Activated T-cell treated with anti-CD3 and anti-CD28 coated beads, Interleukin-2, amount 50 U/mL, for 72 hours (primary cell): Measurements from ENCODE around the gene MNAT1. TPM values are rescaled to one million over a fixed set of nuclear protein-coding genes. Genes with fewer than 3 reads are reported as not detected.
A peak's percentile ranks its signal among the peaks of the same experiment; 100 is the strongest.
"Not testable (repeated sequence)": the region's sequence is repeated elsewhere in the genome, so short reads cannot be mapped to it uniquely, and the experiment has no call there.

Source experiments
- ATAC-seq, 2 donors: fragments of 150-1000 bp; cut with Tn5 transposase; replicated peaks in 1 of 2; 2 replicates each; pipeline ENCODE4 v1.10.0; 2021; ENCODE audit warnings: moderate library complexity in 2 of 2, mild to moderate bottlenecking in 1 of 2
- DNase-seq, 2 donors: peaks; one replicate each; pipeline ENCODE4 v3.0.0; 2021 to 2022; ENCODE audit warnings: mixed read lengths in 1 of 2
- H3K27ac Mint-ChIP-seq: one replicate; pipeline ENCODE4 v1.8.0; 2022; ENCODE audit warnings: mild to moderate bottlenecking, moderate library complexity, mixed read lengths
- H3K27me3 Mint-ChIP-seq: one replicate; pipeline ENCODE4 v1.8.0; 2022; ENCODE audit warnings: low read depth, mixed read lengths
- H3K36me3 Mint-ChIP-seq, 2 donors: one replicate each; pipeline ENCODE4 v1.8.0; 2022; ENCODE audit warnings: mixed read lengths in 2 of 2, mild to moderate bottlenecking in 1 of 2; ENCODE audit not compliant: insufficient read depth in 2 of 2
- H3K4me1 Mint-ChIP-seq: one replicate; pipeline ENCODE4 v1.8.0; 2022; ENCODE audit warnings: low read depth, mixed read lengths
- H3K4me3 Mint-ChIP-seq, 2 donors: one replicate each; pipeline ENCODE4 v1.8.0; 2022; ENCODE audit warnings: mild to moderate bottlenecking in 2 of 2, mixed read lengths in 2 of 2, moderate library complexity in 2 of 2
- H3K9me3 Mint-ChIP-seq, 2 donors: one replicate each; pipeline ENCODE4 v1.8.0; 2022; ENCODE audit warnings: mixed read lengths in 2 of 2
- total RNA-seq, 2 donors: library from RNA; stranded (reverse); gene quantifications; one replicate each; pipeline ENCODE4 v1.2.3, GENCODE V29; 2022

MNAT1 gene
- total RNA-seq, 2 donors from 2014 or later: 45.4 to 51.3 TPM

DNA sequence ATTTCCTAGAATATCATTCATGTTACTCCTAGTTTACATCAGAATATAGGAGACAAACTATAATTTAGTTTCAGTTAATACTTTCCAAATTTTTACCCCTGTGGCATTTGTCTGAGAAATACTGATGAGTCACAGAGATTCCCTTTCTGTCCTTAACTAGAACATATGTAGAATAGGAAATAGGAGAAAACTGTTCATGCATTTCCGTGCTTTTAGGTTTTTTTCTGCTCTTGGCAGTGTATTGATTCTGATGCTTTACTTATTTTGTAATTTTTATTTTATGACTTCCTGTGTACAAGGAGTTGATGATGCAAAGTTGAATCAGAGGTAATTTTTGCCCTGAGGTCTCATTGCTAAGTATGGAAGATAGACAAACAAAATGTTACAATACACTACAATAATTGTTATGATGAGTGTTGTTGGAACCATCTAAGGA lies 23.0 kb downstream of the MNAT1 start:
- no peak for DNase-seq
- Mint-ChIP-seq H3K36me3 (no peaks in the 10 kb centered on the region), H3K27me3 (peaks cover 12% of the 10 kb centered on the region), H3K9me3 (no peaks in the 10 kb centered on the region), H3K4me3 (no peak overlapping the region), H3K27ac (no peak overlapping the region), H3K4me1 (peaks cover 45% of the 10 kb centered on the region)
- no peak for ATAC-seq

DNA sequence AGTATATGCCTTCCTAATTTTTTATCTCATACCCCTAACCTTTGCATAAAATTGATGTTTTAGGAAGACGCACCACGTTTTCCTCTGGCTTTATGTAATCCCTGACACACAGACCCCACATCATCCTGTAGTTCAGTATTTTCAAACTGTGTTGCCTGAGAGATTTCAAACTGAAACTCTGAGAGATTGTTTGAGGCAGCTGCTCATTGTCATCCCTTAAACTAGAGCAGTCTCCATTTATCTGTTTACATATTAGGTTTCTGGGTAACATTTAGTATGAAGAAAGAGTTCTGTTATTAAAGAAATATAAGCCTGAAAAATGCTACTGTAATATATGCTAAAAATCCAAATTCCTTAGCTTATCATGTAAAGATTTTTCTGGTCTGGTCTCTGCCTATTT lies 24.3 kb downstream of the MNAT1 start:
- peaks cover 32% of the 10 kb centered on the region for H3K4me1 Mint-ChIP-seq
- ATAC-seq: no peak
- H3K27ac Mint-ChIP-seq: no peak overlapping the region
- no peaks in the 10 kb centered on the region for H3K9me3 Mint-ChIP-seq
- no peaks in the 10 kb centered on the region for H3K36me3 Mint-ChIP-seq
- peak overlapping the region; percentile 23 to 26 for H3K4me3 Mint-ChIP-seq
- H3K27me3 Mint-ChIP-seq: peaks cover 12% of the 10 kb centered on the region
- no peak for DNase-seq

DNA sequence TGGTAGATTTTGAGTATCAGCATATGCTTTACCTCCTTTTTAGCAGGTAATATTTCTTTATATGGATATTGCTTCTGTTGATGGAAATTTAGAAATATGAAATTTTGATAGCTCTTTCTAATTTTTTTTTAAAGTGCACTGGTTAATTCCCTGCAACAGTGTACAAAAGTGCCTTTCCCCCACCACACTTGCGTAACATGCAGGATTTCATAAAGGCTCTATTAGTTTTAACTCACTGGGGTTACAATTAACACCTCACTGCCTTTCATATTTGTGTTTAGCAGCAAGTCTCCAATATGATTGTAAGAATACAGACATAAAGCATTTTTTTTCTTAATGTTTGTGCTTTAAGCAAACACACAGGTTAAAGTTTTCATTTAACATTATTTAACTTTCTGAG lies 25.6 kb downstream of the MNAT1 start:
- Mint-ChIP-seq H3K4me1 (peaks cover 23% of the 10 kb centered on the region), H3K27me3 (peaks cover 12% of the 10 kb centered on the region), H3K27ac (no peak overlapping the region), H3K36me3 (no peaks in the 10 kb centered on the region), H3K4me3 (no peak overlapping the region), H3K9me3 (no peaks in the 10 kb centered on the region)
- ATAC-seq (no peak), DNase-seq (no peak)

DNA sequence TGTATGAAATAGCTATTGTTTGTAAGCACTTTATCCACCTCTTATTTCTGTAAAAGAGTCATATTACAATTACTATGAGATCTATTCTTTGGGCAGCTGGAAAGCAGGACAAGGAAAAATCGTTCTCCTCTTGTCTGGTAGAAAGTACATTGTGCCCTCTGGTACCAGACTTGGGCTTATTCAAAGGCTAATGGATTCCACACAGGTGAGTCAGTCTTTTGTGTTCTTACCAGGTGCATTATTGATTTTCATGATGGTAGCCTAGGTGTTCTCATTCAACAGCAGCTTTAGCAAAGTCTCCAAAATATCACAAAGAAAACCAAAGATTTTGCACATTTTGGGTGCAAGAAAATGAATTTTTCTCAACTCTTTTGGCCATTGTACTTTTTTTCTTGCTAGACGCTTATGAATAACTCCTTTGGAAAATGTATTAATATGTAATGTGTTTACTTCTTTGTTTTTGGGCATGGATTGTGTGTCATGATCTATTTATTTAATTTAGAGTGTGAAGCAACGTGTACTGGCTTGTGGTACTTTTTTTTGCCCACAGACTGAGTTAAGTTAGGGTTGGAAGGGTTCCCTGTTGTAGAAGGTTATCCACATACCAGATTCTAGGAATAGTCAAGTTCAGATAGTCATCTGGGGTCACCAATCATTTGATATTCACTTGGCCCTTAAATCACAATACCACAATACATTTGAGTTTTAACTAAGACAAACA lies 26.2 kb downstream of the MNAT1 start:
- H3K4me1 Mint-ChIP-seq: peaks cover 23% of the 10 kb centered on the region
- H3K4me3 Mint-ChIP-seq: no peak overlapping the region
- H3K27ac Mint-ChIP-seq: no peak overlapping the region
- ATAC-seq: no peak
- H3K27me3 Mint-ChIP-seq: peaks cover 11% of the 10 kb centered on the region
- no peaks in the 10 kb centered on the region for H3K36me3 Mint-ChIP-seq
- H3K9me3 Mint-ChIP-seq: no peaks in the 10 kb centered on the region
- no peak for DNase-seq

DNA sequence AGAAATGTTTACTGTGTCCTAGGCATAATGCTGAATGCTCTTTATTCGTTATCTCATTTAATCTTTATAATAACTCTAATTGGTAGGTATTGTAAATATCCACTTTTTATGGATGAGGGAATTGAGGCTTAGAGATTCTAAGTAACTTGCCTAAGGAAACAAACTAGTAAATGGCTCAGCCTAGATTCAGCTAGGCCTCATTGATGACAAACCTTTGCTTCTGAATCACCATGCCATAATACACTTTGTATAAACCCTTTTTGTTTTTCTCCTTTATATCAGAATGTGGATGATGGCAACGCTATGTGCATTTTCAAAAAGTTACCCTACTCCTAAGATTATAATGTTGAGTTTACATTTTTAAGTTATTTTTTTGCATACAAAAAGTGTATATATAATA lies 34.0 kb downstream of the MNAT1 start:
- Mint-ChIP-seq H3K9me3 (no peaks in the 10 kb centered on the region), H3K4me1 (no peaks in the 10 kb centered on the region), H3K4me3 (no peak overlapping the region), H3K27ac (no peak overlapping the region), H3K27me3 (no peaks in the 10 kb centered on the region), H3K36me3 (no peaks in the 10 kb centered on the region)
- DNase-seq (no peak), ATAC-seq (no peak)

- no peaks in the 10 kb centered on the region for H3K27me3 Mint-ChIP-seq
- DNase-seq: no peak
- no peak for ATAC-seq
- H3K9me3 Mint-ChIP-seq: no peaks in the 10 kb centered on the region
- H3K27ac Mint-ChIP-seq: no peak overlapping the region
- no peaks in the 10 kb centered on the region for H3K36me3 Mint-ChIP-seq
- no peak overlapping the region for H3K4me3 Mint-ChIP-seq
- no peaks in the 10 kb centered on the region for H3K4me1 Mint-ChIP-seq
These were observed 36.6 kb downstream of the MNAT1 start for GRCh38 chr14:60771117-60771516.

DNA sequence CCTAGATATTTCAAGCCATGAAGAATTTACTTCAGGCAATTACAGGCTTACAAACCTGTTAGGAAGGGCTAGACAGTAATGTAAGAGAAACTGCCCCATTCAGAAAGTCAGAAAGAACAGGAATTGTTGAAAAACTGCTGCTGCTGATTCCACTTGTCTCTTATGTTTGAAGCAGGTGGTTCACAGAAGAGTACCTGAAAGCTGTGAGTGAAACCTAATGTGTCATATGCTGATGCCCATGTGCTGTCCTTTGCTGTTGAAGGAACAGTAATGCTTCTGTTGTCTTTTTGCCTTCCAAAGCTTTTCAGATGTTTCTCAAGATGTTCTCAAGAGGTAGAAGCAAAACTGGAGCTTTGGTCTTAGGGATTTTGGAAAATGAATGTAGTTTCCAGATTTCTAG lies 39.0 kb downstream of the MNAT1 start:
- H3K9me3 Mint-ChIP-seq: no peaks in the 10 kb centered on the region
- ATAC-seq: no peak

GRCh38 chr14:60775296-60775695 lies 40.7 kb downstream of the MNAT1 start:
- H3K9me3 Mint-ChIP-seq: no peaks in the 10 kb centered on the region
- peaks cover 6% of the 10 kb centered on the region for H3K4me1 Mint-ChIP-seq
- DNase-seq (no peak), ATAC-seq (no peak)
- no peak overlapping the region for H3K27ac Mint-ChIP-seq
- H3K36me3 Mint-ChIP-seq: no peaks in the 10 kb centered on the region
- no peaks in the 10 kb centered on the region for H3K27me3 Mint-ChIP-seq
- no peak overlapping the region for H3K4me3 Mint-ChIP-seq

More for the DNA sequence above, 39.0 kb downstream of the MNAT1 start:
- no peak for DNase-seq
- Mint-ChIP-seq H3K27me3 (no peaks in the 10 kb centered on the region), H3K4me3 (no peak overlapping the region), H3K27ac (no peak overlapping the region), H3K4me1 (no peaks in the 10 kb centered on the region), H3K36me3 (no peaks in the 10 kb centered on the region)

GRCh38 chr14:60777856-60778578 lies 43.5 kb downstream of the MNAT1 start:
- Mint-ChIP-seq H3K4me1 (peaks cover 24% of the 10 kb centered on the region), H3K4me3 (no peak overlapping the region), H3K36me3 (no peaks in the 10 kb centered on the region), H3K27me3 (no peaks in the 10 kb centered on the region), H3K27ac (no peak overlapping the region), H3K9me3 (no peaks in the 10 kb centered on the region)
- ATAC-seq (peak in 1 of 2 donors; percentile 57), DNase-seq (no peak)

DNA sequence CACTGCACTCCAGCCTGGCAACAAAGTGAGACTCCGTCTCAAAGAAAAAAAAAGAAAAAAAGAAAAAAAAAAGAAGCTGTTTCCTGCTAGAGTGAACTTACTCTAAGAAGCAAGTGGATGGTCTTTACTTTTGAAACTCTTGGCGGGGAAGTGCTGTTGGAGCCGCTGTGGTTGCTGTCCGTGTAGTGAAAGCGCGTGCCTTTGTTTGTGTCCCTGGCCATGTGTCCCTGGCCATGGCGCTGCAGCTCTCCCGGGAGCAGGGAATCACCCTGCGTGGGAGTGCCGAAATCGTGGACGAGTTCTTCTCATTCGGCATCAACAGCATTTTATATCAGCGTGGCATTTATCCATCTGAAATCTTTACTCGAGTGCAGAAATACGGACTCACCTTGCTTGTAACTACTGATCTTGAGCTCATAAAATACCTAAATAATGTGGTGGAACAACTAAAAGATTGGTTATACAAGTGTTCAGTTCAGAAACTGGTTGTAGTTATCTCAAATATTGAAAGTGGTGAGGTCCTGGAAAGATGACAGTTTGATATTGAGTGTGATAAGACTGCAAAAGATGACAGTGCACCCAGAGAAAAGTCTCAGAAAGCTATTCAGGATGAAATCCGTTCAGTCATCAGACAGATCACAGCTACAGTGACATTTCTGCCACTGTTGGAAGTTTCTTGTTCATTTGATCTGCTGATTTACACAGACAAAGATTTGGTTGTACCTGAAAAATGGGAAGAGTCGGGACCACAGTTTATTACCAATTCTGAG lies 45.4 kb downstream of the MNAT1 start:
- not testable (repeated sequence) for H3K9me3 Mint-ChIP-seq, ATAC-seq, H3K4me3 Mint-ChIP-seq, H3K27ac Mint-ChIP-seq, DNase-seq, H3K27me3 Mint-ChIP-seq, H3K36me3 Mint-ChIP-seq
- H3K4me1 Mint-ChIP-seq: peaks cover 24% of the 10 kb centered on the region

GRCh38 chr14:60780558-60780957 lies 46.0 kb downstream of the MNAT1 start:
- DNase-seq: not testable (repeated sequence)

GRCh38 chr14:60786905-60787304 lies 52.3 kb downstream of the MNAT1 start:
- Mint-ChIP-seq H3K27me3 (no peaks in the 10 kb centered on the region), H3K4me1 (peaks cover 8% of the 10 kb centered on the region), H3K27ac (no peak overlapping the region), H3K4me3 (no peak overlapping the region), H3K36me3 (no peaks in the 10 kb centered on the region), H3K9me3 (no peaks in the 10 kb centered on the region)
- DNase-seq: no peak
- ATAC-seq: no peak

More at GRCh38 chr14:60780558-60780957, 46.0 kb downstream of the MNAT1 start:
- not testable (repeated sequence) for H3K36me3 Mint-ChIP-seq, H3K27ac Mint-ChIP-seq, H3K27me3 Mint-ChIP-seq, H3K9me3 Mint-ChIP-seq, H3K4me3 Mint-ChIP-seq
- peak; percentile 41 to 45 for ATAC-seq
- H3K4me1 Mint-ChIP-seq: peaks cover 24% of the 10 kb centered on the region

DNA sequence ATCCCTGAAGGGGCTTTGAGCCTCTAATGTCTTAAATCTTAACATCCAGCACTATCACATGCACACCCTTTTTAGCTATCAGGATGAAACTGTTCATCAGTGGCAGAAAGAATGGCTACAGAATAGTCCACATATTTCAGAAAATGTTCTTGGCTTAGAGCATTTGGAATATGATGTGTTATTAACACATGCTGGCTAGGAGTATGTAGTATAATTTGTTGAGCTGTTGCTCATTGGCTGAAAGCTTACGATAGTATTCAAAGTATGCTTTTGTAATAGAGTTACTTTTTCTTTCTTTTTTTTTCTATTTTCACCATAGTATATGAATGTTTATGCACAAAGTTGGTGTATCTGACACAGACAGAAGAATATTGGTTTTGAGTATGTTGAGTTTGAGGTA lies 55.1 kb downstream of the MNAT1 start:
- ATAC-seq (no peak), DNase-seq (no peak)
- Mint-ChIP-seq H3K9me3 (no peaks in the 10 kb centered on the region), H3K4me3 (no peak overlapping the region), H3K27ac (no peak overlapping the region), H3K27me3 (no peaks in the 10 kb centered on the region), H3K36me3 (no peaks in the 10 kb centered on the region), H3K4me1 (peaks cover 6% of the 10 kb centered on the region)
